Activated T-cell treated with anti-CD3 and anti-CD28 coated beads, Interleukin-2, amount 50 U/mL, for 72 hours (primary cell): Measurements from ENCODE around the gene ACVR1. TPM values are rescaled to one million over a fixed set of nuclear protein-coding genes. Genes with fewer than 3 reads are reported as not detected.

Experiments
- ATAC-seq, 2 donors: fragments of 150-1000 bp; cut with Tn5 transposase; replicated peaks in 1 of 2; 2 replicates each; pipeline ENCODE4 v1.10.0; 2021; ENCODE audit warnings: moderate library complexity in 2 of 2, mild to moderate bottlenecking in 1 of 2
- DNase-seq, 2 donors: peaks; one replicate each; pipeline ENCODE4 v3.0.0; 2021 to 2022; ENCODE audit warnings: mixed read lengths in 1 of 2
- H3K27ac Mint-ChIP-seq: one replicate; pipeline ENCODE4 v1.8.0; 2022; ENCODE audit warnings: mild to moderate bottlenecking, moderate library complexity, mixed read lengths
- H3K27me3 Mint-ChIP-seq: one replicate; pipeline ENCODE4 v1.8.0; 2022; ENCODE audit warnings: low read depth, mixed read lengths
- H3K36me3 Mint-ChIP-seq, 2 donors: one replicate each; pipeline ENCODE4 v1.8.0; 2022; ENCODE audit warnings: mixed read lengths in 2 of 2, mild to moderate bottlenecking in 1 of 2; ENCODE audit not compliant: insufficient read depth in 2 of 2
- H3K4me1 Mint-ChIP-seq: one replicate; pipeline ENCODE4 v1.8.0; 2022; ENCODE audit warnings: low read depth, mixed read lengths
- H3K4me3 Mint-ChIP-seq, 2 donors: one replicate each; pipeline ENCODE4 v1.8.0; 2022; ENCODE audit warnings: mild to moderate bottlenecking in 2 of 2, mixed read lengths in 2 of 2, moderate library complexity in 2 of 2
- H3K9me3 Mint-ChIP-seq, 2 donors: one replicate each; pipeline ENCODE4 v1.8.0; 2022; ENCODE audit warnings: mixed read lengths in 2 of 2
- total RNA-seq, 2 donors: library from RNA; stranded (reverse); gene quantifications; one replicate each; pipeline ENCODE4 v1.2.3, GENCODE V29; 2022

Gene ACVR1
- total RNA-seq, 2 donors from 2014 or later: 28.3 to 29.7 TPM

- Mint-ChIP-seq H3K4me1 (peaks cover 59% of the 10 kb centered on the region), H3K27ac (no peak overlapping the region)
- ATAC-seq: no peak
Observed at GRCh38 chr2:157787364-157787938, 88.7 kb downstream of the ACVR1 start.

GRCh38 chr2:157786663-157787363 lies 89.3 kb downstream of the ACVR1 start:
- no peak for ATAC-seq
- Mint-ChIP-seq H3K27ac (no peak overlapping the region), H3K4me1 (peaks cover 65% of the 10 kb centered on the region), H3K27me3 (no peaks in the 10 kb centered on the region), H3K4me3 (no peak overlapping the region), H3K36me3 (peaks cover 0 to 3% of the 10 kb centered on the region in 2 donors), H3K9me3 (no peaks in the 10 kb centered on the region)
- DNase-seq: no peak

More at GRCh38 chr2:157787364-157787938, 88.7 kb downstream of the ACVR1 start:
- Mint-ChIP-seq H3K4me3 (no peak overlapping the region), H3K36me3 (peaks cover 0 to 3% of the 10 kb centered on the region in 2 donors), H3K9me3 (no peaks in the 10 kb centered on the region), H3K27me3 (no peaks in the 10 kb centered on the region)
- DNase-seq: no peak

- ATAC-seq (no peak), DNase-seq (no peak)
- Mint-ChIP-seq H3K4me1 (peaks cover 72% of the 10 kb centered on the region), H3K27ac (no peak overlapping the region), H3K27me3 (no peaks in the 10 kb centered on the region), H3K9me3 (no peaks in the 10 kb centered on the region), H3K36me3 (peaks cover 0 to 5% of the 10 kb centered on the region in 2 donors), H3K4me3 (no peak overlapping the region)
Observed at GRCh38 chr2:157785866-157786662, 90.1 kb downstream of the ACVR1 start.

GRCh38 chr2:157785200-157785599 lies 90.9 kb downstream of the ACVR1 start:
- Mint-ChIP-seq H3K27ac (no peak overlapping the region), H3K9me3 (no peaks in the 10 kb centered on the region), H3K36me3 (peaks cover 0 to 9% of the 10 kb centered on the region in 2 donors), H3K27me3 (no peaks in the 10 kb centered on the region), H3K4me3 (no peak overlapping the region), H3K4me1 (peaks cover 72% of the 10 kb centered on the region)
- DNase-seq (no peak), ATAC-seq (no peak)

GRCh38 chr2:157784823-157785175 lies 91.3 kb downstream of the ACVR1 start:
- Mint-ChIP-seq H3K27me3 (no peaks in the 10 kb centered on the region), H3K4me3 (peak overlapping the region in 1 of 2 donors; percentile 35), H3K9me3 (no peaks in the 10 kb centered on the region), H3K27ac (no peak overlapping the region), H3K4me1 (peaks cover 68% of the 10 kb centered on the region), H3K36me3 (peaks cover 0 to 11% of the 10 kb centered on the region in 2 donors)
- no peak for ATAC-seq
- DNase-seq: no peak

- H3K36me3 Mint-ChIP-seq: peaks cover 0 to 11% of the 10 kb centered on the region in 2 donors
- H3K27me3 Mint-ChIP-seq: no peaks in the 10 kb centered on the region
- DNase-seq (no peak), ATAC-seq (peak; percentile 64 to 65)
- peaks cover 65% of the 10 kb centered on the region for H3K4me1 Mint-ChIP-seq
- peak overlapping the region in 1 of 2 donors; percentile 35 for H3K4me3 Mint-ChIP-seq
- no peaks in the 10 kb centered on the region for H3K9me3 Mint-ChIP-seq
- peak overlapping the region; percentile 39 for H3K27ac Mint-ChIP-seq
Observed at GRCh38 chr2:157784169-157784822, 91.8 kb downstream of the ACVR1 start.

GRCh38 chr2:157783245-157783644 lies 92.9 kb downstream of the ACVR1 start:
- no peaks in the 10 kb centered on the region for H3K27me3 Mint-ChIP-seq

GRCh38 chr2:157782057-157782845 lies 93.9 kb downstream of the ACVR1 start:
- Mint-ChIP-seq H3K4me1 (peaks cover 50% of the 10 kb centered on the region), H3K27ac (no peak overlapping the region), H3K27me3 (no peaks in the 10 kb centered on the region), H3K4me3 (peak overlapping the region; percentile 48 to 49), H3K9me3 (no peaks in the 10 kb centered on the region), H3K36me3 (peaks cover 0 to 15% of the 10 kb centered on the region in 2 donors)
- DNase-seq: peak in 1 of 2 donors; percentile 7
- ATAC-seq: peak; percentile 75 to 78

More at GRCh38 chr2:157783245-157783644, 92.9 kb downstream of the ACVR1 start:
- Mint-ChIP-seq H3K9me3 (no peaks in the 10 kb centered on the region), H3K27ac (no peak overlapping the region), H3K36me3 (peaks cover 0 to 11% of the 10 kb centered on the region in 2 donors), H3K4me1 (peaks cover 57% of the 10 kb centered on the region), H3K4me3 (no peak overlapping the region)
- no peak for DNase-seq
- ATAC-seq: no peak

GRCh38 chr2:157780211-157780610 lies 95.9 kb downstream of the ACVR1 start:
- DNase-seq (no peak), ATAC-seq (no peak)
- no peaks in the 10 kb centered on the region for H3K27me3 Mint-ChIP-seq
- H3K4me3 Mint-ChIP-seq: no peak overlapping the region
- H3K27ac Mint-ChIP-seq: no peak overlapping the region
- H3K4me1 Mint-ChIP-seq: peaks cover 40% of the 10 kb centered on the region
- peaks cover 0 to 13% of the 10 kb centered on the region in 2 donors for H3K36me3 Mint-ChIP-seq
- H3K9me3 Mint-ChIP-seq: no peaks in the 10 kb centered on the region

- ATAC-seq: no peak
- Mint-ChIP-seq H3K9me3 (no peaks in the 10 kb centered on the region), H3K4me1 (peaks cover 37% of the 10 kb centered on the region), H3K4me3 (no peak overlapping the region), H3K27me3 (no peaks in the 10 kb centered on the region), H3K27ac (no peak overlapping the region), H3K36me3 (peaks cover 0 to 13% of the 10 kb centered on the region in 2 donors)
- DNase-seq: no peak
Observed at GRCh38 chr2:157779794-157780193, 96.3 kb downstream of the ACVR1 start.

- no peak overlapping the region for H3K4me3 Mint-ChIP-seq
- H3K4me1 Mint-ChIP-seq: peaks cover 13% of the 10 kb centered on the region
- no peak overlapping the region for H3K27ac Mint-ChIP-seq
- no peaks in the 10 kb centered on the region for H3K9me3 Mint-ChIP-seq
- H3K36me3 Mint-ChIP-seq: peaks cover 5 to 22% of the 10 kb centered on the region in 2 donors
- ATAC-seq: no peak
- DNase-seq: peak; percentile 41 to 44
- H3K27me3 Mint-ChIP-seq: no peaks in the 10 kb centered on the region
Observed at GRCh38 chr2:157777427-157777826, 98.7 kb downstream of the ACVR1 start.

- Mint-ChIP-seq H3K36me3 (peaks cover 9 to 27% of the 10 kb centered on the region in 2 donors), H3K27me3 (no peaks in the 10 kb centered on the region), H3K4me1 (no peaks in the 10 kb centered on the region), H3K27ac (peak overlapping the region; percentile 31), H3K4me3 (no peak overlapping the region), H3K9me3 (no peaks in the 10 kb centered on the region)
- ATAC-seq: no peak
- DNase-seq: no peak
Observed at GRCh38 chr2:157771234-157771633, 104.9 kb downstream of the ACVR1 start.
